NOMO-1 treated with DMSO at 0.1 percent for 48 hours (cell line): ENCODE results near the gene BLOC1S3.

Source experiments
- DNase-seq: peaks from one replicate; lab custom pipeline; 2025; ENCODE audit not compliant: unreplicated experiment; lab: John Stamatoyannopoulos, UW

BLOC1S3 gene

GRCh38 chr19:45180936-45181335 lies 2.4 kb downstream of the BLOC1S3 start:
- DNase-seq, result no peak

- no peak for DNase-seq
Measured at GRCh38 chr19:45182758-45183157, 4.2 kb downstream of the BLOC1S3 start.

- DNase-seq, result no peak
Measured at GRCh38 chr19:45184115-45184514, 5.5 kb downstream of the BLOC1S3 start.

- no peak for DNase-seq
Measured at GRCh38 chr19:45186509-45187334, 8.1 kb downstream of the BLOC1S3 start.

- DNase-seq, result peak; percentile 42
Measured at GRCh38 chr19:45187421-45188100, 9.0 kb downstream of the BLOC1S3 start.

- DNase-seq, result no peak
Measured at GRCh38 chr19:45189971-45190370, 11.4 kb downstream of the BLOC1S3 start.

GRCh38 chr19:45191375-45191774 lies 12.8 kb downstream of the BLOC1S3 start:
- no peak for DNase-seq

- DNase-seq, result no peak
Measured at GRCh38 chr19:45195764-45196163, 17.2 kb downstream of the BLOC1S3 start.

- DNase-seq, result no peak
Measured at GRCh38 chr19:45200568-45200967, 22.0 kb downstream of the BLOC1S3 start.

GRCh38 chr19:45202637-45203036 lies 24.1 kb downstream of the BLOC1S3 start:
- no peak for DNase-seq

GRCh38 chr19:45205810-45206209 lies 27.2 kb downstream of the BLOC1S3 start:
- no peak for DNase-seq

GRCh38 chr19:45206328-45206727 lies 27.7 kb downstream of the BLOC1S3 start:
- no peak for DNase-seq

GRCh38 chr19:45211751-45212381 lies 33.3 kb downstream of the BLOC1S3 start:
- no peak for DNase-seq

- no peak for DNase-seq
Measured at GRCh38 chr19:45213031-45213430, 34.4 kb downstream of the BLOC1S3 start.

GRCh38 chr19:45215391-45216191 lies 37.0 kb downstream of the BLOC1S3 start:
- DNase-seq, result no peak

GRCh38 chr19:45216667-45217066 lies 38.1 kb downstream of the BLOC1S3 start:
- no peak for DNase-seq

- no peak for DNase-seq
Measured at GRCh38 chr19:45217193-45217956, 38.8 kb downstream of the BLOC1S3 start.

- DNase-seq, result no peak
Measured at GRCh38 chr19:45217957-45218334, 39.4 kb downstream of the BLOC1S3 start.

GRCh38 chr19:45218426-45218825 lies 39.8 kb downstream of the BLOC1S3 start:
- DNase-seq, result no peak
